Ectodermal cell (in vitro differentiated cells): ENCODE data around the gene LACTBL1.

ENCODE experiments used
- H3K27ac ChIP-seq: 2 replicates; pipeline ENCODE4 v1.7.0; 2013; ENCODE audit warnings: mild to moderate bottlenecking, low read depth, low read length; ENCODE audit not compliant: insufficient read depth, poor library complexity, severe bottlenecking
- H3K27me3 ChIP-seq: 2 replicates; pipeline ENCODE4 v1.7.0; 2013; ENCODE audit warnings: mild to moderate bottlenecking, low read length; ENCODE audit not compliant: insufficient read depth, control insufficient read depth, poor library complexity, severe bottlenecking
- H3K36me3 ChIP-seq: one replicate; pipeline ENCODE4 v1.7.0; 2013; ENCODE audit warnings: low read length; ENCODE audit not compliant: control insufficient read depth, insufficient read depth
- H3K4me1 ChIP-seq: one replicate; pipeline ENCODE4 v1.7.0; 2013; ENCODE audit warnings: low read length; ENCODE audit not compliant: control insufficient read depth, insufficient read depth
- H3K4me3 ChIP-seq: 2 replicates; pipeline ENCODE4 v1.7.0; 2013; ENCODE audit warnings: low read depth, low read length, control low read depth; ENCODE audit not compliant: insufficient read depth
- H3K9me3 ChIP-seq: 2 replicates; pipeline ENCODE4 v1.7.0; 2013; ENCODE audit warnings: mild to moderate bottlenecking, low read length, moderate library complexity; ENCODE audit not compliant: control insufficient read depth
- WGBS, 2 experiments: methylation state at CpG; one replicate each; pipeline ENCODE4 v1.1.7; 2013; ENCODE audit warnings: missing lambda C conversion rate in 2 of 2; 5-methylcytosine and 5-hydroxymethylcytosine counted together

LACTBL1 gene

DNA sequence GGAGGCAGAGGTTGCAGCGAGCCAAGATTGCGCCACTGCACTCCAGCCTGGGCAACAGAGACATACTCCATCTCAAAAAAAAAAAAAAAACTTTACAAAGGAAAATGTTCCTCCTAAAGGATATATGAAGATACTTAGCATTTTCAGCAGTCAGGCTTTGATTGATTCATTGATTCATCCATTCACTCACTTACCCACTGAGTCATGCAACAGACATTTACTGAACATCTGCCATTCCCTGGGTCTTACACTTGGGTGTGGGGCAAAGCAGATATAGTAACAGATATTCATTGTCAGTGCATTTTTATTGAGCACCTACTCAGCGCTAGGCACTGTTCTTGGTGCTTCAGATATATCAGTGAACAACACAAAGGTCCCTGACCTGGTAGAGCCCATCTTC, 5.6 kb upstream of the LACTBL1 start:
- Histone ChIP-seq H3K9me3 (no peaks in the 10 kb centered on the region), H3K27me3 (no peaks in the 10 kb centered on the region), H3K4me1 (no peaks in the 10 kb centered on the region), H3K4me3 (no peak overlapping the region), H3K27ac (no peak overlapping the region), H3K36me3 (no peaks in the 10 kb centered on the region)
- whole genome bisulfite sequencing, 2 experiments, result 98 to 99% methylated on average over 3 of the region's 3 CpGs

DNA sequence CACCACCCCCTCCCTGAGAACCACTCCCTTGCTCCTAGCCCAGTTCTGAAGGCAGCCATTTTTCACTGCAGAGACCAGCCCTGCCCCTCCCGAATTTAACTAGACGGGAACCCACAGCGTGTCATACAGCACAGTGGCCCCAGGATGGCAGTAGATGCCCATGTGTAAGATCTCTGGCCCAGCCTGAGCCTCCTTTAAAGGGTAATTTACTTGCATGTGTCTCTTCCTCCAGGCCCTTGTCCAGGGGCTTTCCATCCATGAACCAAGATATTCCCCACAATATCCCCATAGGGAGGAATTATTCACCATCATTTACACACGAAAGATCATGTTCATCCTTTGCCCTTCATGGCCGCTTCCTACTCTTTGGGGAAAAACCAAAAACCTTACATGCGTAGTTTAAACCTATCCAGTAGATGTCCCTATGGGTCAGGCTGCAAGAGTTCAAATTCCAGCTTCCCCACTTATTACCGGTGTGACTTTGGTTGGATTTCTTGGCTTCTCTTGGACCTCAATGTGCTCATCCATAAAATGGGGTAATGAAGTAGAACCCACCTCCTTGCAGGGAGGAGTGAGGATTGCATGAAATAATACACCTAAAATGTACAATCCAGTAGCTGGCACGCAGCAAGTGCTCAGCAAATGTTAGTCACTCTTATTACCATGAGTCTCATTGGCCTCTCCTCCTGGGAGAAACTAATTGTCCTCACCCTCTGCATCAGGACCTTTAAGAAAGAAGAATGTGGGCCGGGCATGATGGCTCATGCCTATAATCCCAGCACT, 4.0 kb upstream of the LACTBL1 start:
- H3K27ac ChIP-seq, result no peak overlapping the region
- no peaks in the 10 kb centered on the region for H3K27me3 ChIP-seq
- H3K9me3 ChIP-seq, result no peaks in the 10 kb centered on the region
- H3K4me3 ChIP-seq, result no peak overlapping the region
- H3K36me3 ChIP-seq, result no peaks in the 10 kb centered on the region
- WGBS, 2 experiments, result 43 to 45% methylated on average over 8 to 9 of the region's 9 CpGs
- H3K4me1 ChIP-seq, result no peaks in the 10 kb centered on the region

GRCh38 chr1:22976127-22976460, 3.4 kb upstream of the LACTBL1 start:
- H3K36me3 ChIP-seq, result no peaks in the 10 kb centered on the region
- H3K4me1 ChIP-seq, result peaks cover 5% of the 10 kb centered on the region
- H3K4me3 ChIP-seq, result no peak overlapping the region
- 91 to 99% methylated on average over 3 to 4 of the region's 4 CpGs for WGBS, 2 experiments
- no peaks in the 10 kb centered on the region for H3K9me3 ChIP-seq
- H3K27ac ChIP-seq, result no peak overlapping the region
- H3K27me3 ChIP-seq, result no peaks in the 10 kb centered on the region

DNA sequence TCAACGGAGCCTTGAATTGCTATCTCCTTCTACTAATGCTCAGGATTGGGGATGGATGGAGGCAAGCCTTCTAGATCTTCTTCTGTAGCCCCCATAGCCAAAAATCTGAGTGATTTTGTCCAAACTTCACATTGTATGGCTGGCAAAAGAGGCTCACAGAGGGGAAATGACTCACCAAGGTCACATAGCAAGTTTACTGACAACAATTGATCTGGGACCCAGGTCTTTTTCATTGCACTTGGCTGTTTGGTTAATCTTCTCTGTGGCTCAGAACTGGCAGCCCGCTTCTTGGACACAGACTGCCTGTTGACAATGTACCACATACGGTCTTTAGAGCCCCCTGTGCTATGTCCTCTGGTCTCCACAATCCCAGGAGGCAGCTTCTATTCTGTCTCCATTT, 3.0 kb upstream of the LACTBL1 start:
- Histone ChIP-seq H3K27me3 (no peaks in the 10 kb centered on the region), H3K36me3 (no peaks in the 10 kb centered on the region), H3K27ac (no peak overlapping the region), H3K4me1 (peaks cover 8% of the 10 kb centered on the region), H3K4me3 (no peak overlapping the region), H3K9me3 (no peaks in the 10 kb centered on the region)
- 93 to 97% methylated on average over 3 of the region's 3 CpGs for WGBS, 2 experiments

DNA sequence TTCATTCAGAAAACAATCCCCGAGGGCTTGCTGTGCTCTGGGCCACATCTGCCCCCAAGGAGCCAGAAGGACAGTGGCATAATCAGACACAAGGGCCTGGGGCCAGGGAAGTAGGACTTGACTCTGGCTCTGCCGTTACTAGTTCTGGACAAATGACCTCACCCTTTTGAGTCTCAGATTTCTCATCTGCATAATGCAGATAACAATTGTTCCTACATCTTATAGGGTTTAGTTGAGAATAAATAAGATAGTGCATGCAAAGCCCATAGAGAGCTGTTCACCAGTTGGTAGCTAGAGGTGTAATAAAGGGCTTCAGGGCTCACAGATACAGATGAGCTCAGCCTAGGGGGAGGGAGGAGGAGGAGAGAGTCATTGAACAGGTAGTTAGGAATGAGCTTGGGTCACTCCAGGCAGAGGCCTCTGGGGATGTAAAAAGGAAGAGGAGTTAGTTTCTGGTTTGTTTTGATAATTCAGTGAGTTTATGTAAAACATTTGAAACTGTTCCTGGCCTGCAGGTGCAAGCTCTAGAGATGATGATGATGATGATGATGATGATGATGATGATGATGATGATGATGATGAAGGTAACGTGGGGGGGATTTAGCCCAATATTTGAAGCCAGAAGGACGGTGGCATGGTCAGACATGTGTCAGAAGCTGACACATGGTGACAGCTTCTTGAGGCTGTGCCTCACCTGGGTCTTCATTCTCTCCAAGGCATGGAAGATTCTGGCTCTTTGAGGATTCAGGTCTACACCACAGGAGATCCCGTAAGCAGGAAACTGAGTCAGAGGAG, 858 bp downstream of the LACTBL1 start:
- Histone ChIP-seq H3K4me3 (no peak overlapping the region), H3K4me1 (peaks cover 8% of the 10 kb centered on the region), H3K36me3 (no peaks in the 10 kb centered on the region), H3K27ac (peak overlapping the region; percentile 20), H3K9me3 (no peaks in the 10 kb centered on the region), H3K27me3 (peaks cover 6% of the 10 kb centered on the region)
- 83 to 85% methylated on average over 5 of the region's 5 CpGs for WGBS, 2 experiments

DNA sequence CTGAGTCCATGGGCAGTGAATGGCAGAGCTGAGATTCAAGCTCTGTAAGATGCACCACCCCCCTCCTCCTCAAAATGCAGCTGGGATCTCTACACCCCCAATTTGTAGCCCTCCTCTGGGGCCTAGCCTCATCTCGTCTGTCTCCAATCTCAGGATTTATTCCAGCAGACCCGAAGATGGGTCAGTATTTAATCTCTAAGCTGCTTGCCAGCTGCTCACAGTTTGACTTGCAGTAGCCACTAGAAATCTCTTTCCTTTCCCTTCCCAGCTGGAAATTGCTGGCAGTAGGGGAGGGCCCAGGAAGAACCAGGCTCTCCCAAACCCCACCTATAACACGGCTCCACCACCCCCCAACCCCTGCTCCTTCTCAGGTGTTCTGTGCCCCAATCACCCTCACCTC, 1.5 kb downstream of the LACTBL1 start:
- Histone ChIP-seq H3K27ac (peak overlapping the region; percentile 20), H3K4me3 (no peak overlapping the region), H3K4me1 (peaks cover 8% of the 10 kb centered on the region), H3K9me3 (no peaks in the 10 kb centered on the region), H3K27me3 (peaks cover 6% of the 10 kb centered on the region), H3K36me3 (no peaks in the 10 kb centered on the region)
- 70 to 72% methylated on average over 3 of the region's 3 CpGs for WGBS, 2 experiments

DNA sequence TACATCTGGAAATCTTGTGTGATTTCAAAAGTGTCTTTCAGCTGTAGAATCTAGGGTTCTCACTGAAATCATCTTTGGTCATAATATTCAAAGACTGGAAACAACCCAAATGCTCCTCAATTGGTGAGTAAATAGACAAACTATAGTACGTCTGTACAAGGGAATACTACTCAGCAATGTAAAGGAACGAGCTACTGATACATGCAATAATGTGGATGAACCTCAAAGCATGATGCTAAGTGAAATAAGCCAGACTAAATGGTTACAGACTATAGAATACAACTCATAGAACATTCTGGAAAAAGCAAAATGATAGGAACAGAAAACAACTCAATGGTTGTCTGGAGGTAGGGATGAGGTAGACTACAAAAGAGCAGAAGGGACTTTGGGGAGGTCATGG, 2.6 kb downstream of the LACTBL1 start:
- 94 to 100% methylated on average over 2 of the region's 2 CpGs for whole genome bisulfite sequencing, 2 experiments
- Histone ChIP-seq H3K27me3 (peaks cover 6% of the 10 kb centered on the region), H3K36me3 (no peaks in the 10 kb centered on the region), H3K9me3 (no peaks in the 10 kb centered on the region), H3K4me1 (peaks cover 8% of the 10 kb centered on the region), H3K27ac (no peak overlapping the region), H3K4me3 (no peak overlapping the region)

DNA sequence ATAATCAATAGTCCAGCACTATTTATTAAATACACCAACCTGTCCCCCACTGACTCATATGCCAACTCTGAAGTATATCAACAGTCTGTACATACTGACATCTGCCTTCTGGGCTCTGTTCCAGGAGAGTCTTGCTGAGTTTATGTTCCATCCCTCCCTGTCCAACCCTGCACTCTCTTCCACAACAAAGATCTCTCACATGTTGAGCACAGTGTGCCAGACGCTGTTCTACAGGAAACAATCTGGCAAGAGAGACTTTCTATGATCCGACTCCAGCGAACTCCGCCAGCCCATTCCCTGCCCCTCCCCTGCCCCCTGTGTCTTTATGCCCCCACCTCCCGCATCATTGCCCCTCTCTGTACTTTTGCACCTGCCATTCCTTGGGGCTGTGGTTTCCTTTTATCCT, 3.4 kb downstream of the LACTBL1 start:
- H3K27ac ChIP-seq, result no peak overlapping the region
- H3K4me3 ChIP-seq, result no peak overlapping the region
- H3K27me3 ChIP-seq, result peaks cover 6% of the 10 kb centered on the region
- H3K9me3 ChIP-seq, result no peaks in the 10 kb centered on the region
- H3K4me1 ChIP-seq, result peaks cover 8% of the 10 kb centered on the region
- 81 to 85% methylated on average over 5 of the region's 5 CpGs for WGBS, 2 experiments
- H3K36me3 ChIP-seq, result no peaks in the 10 kb centered on the region

- Histone ChIP-seq H3K27me3 (peaks cover 6% of the 10 kb centered on the region), H3K36me3 (no peaks in the 10 kb centered on the region), H3K27ac (no peak overlapping the region), H3K9me3 (no peaks in the 10 kb centered on the region), H3K4me1 (peaks cover 8% of the 10 kb centered on the region), H3K4me3 (no peak overlapping the region)
- 83 to 100% methylated on average over 1 of the region's 2 CpGs for WGBS, 2 experiments
Observed at GRCh38 chr1:22967833-22968232, 4.8 kb downstream of the LACTBL1 start.

DNA sequence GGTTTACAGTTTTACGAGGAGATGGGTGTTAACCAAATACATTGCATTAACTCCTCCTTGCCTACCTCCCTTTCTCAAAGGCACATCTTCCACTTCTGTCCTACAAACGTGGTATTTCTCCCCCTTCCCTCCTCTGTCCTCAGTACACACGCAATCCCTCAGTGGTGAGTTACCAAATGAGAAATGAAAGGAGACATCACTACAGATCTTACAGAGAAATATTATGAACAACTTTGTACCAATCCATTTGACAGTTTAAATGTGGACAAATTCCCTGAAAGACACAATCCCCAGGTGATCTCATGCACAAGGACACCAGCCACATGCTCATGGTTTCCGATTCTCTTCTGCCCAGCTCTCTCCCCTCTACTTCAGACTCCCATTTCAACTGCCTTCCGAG, 6.4 kb downstream of the LACTBL1 start:
- H3K27me3 ChIP-seq, result peaks cover 6% of the 10 kb centered on the region
- WGBS, 2 experiments, result 85 to 89% methylated on average over 5 of the region's 5 CpGs
- no peak overlapping the region for H3K27ac ChIP-seq
- peaks cover 5% of the 10 kb centered on the region for H3K4me1 ChIP-seq
- H3K36me3 ChIP-seq, result no peaks in the 10 kb centered on the region
- H3K4me3 ChIP-seq, result no peak overlapping the region
- H3K9me3 ChIP-seq, result no peaks in the 10 kb centered on the region
